ENCODE measurements around the gene ZFP90. TPM values are rescaled to one million over a fixed set of nuclear protein-coding genes. Genes with fewer than 3 reads are reported as not detected.

ZFP90 gene
- total and polyA plus RNA-seq, 9 of the 15 experiments (the other 6 are each of a cell fraction or from before 2014, with no cell fraction given): 0.66 to 2.9 (median 2.3) TPM

DNA sequence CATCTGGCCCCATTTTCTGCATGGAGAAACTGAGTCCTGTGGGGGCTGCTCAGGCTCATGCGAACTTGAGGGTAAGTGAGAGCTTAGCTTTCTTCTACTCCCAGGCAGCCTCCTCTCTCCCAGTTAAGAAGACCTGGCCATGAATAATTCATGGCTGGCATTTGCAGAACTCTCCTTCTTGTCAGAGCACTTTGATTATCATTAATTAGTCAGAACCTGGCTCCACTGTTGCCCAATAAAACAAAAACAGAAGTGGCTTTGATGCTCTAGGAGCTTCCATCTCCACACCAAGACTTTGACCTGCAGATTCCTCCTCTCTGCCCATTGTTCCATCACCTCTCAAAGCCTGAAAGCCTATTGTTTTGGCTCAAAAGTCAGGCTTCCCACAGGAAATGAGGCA, 60.5 kb downstream of the ZFP90 start:
- Histone ChIP-seq H3K4me3 (no peak overlapping the region), H4K20me1 (replicated peaks; ENCODE audit: control insufficient read depth, insufficient read depth, low read length) (no peaks in the 10 kb centered on the region), H3K9me3 (replicated peaks; ENCODE audit: control insufficient read depth, insufficient read depth, low read depth, low read length) (no peaks in the 10 kb centered on the region), H3K9me1 (ENCODE audit: control insufficient read depth, insufficient read depth, low read length) (no peaks in the 10 kb centered on the region), H3K79me2 (ENCODE audit: control insufficient read depth, insufficient read depth, low read length) (no peaks in the 10 kb centered on the region), H3K9ac (ENCODE audit: insufficient read depth in 1 of 2, low read depth in 2 of 2, low read length in 2 of 2) (no peak overlapping the region), H3K27ac (ENCODE audit: extremely low read depth, low read depth, low read length) (no peak overlapping the region), H3K4me2 (ENCODE audit: insufficient read depth, low read length) (no peak overlapping the region), H3K36me3 (ENCODE audit: control insufficient read depth, insufficient read depth, low read length) (no peaks in the 10 kb centered on the region), H3K27me3 (ENCODE audit: control insufficient read depth in 2 of 2, insufficient read depth in 2 of 2, low read length in 2 of 2) (peaks cover 6 to 14% of the 10 kb centered on the region in 2 experiments; a peak in 3 of 5 replicates), H3K4me1 (replicated peaks in 1 of 2; ENCODE audit: control insufficient read depth in 2 of 2, insufficient read depth in 2 of 2, low read length in 2 of 2) (no peaks in the 10 kb centered on the region), H2AFZ (ENCODE audit: low read depth, low read length) (no peak overlapping the region)
- ChIA-PET POLR2A (interaction anchor here (0.7 kb wide), 1 partner anchor 42 kb away, joined by 3 read pairs; no protein-coding TSS in a partner anchor), CTCF (ENCODE audit: low intra/inter-chr PET ratio) (no interaction called here)
- no peak for FAIRE-seq
- in situ Hi-C loops (cut with MboI): no loop called here
- 0% methylated on average over 1 of the region's 1 CpG for WGBS (ENCODE audit: insufficient coverage, low coverage, missing lambda C conversion rate)
- no TSS peak for BruUV-seq (replicated peaks)
- intact Hi-C loops (cut with micrococcal nuclease): loop anchor here (10.0 kb wide), 1 partner anchor 205 kb away; no protein-coding TSS in a partner anchor
- no peak for ATAC-seq
- no peak for DNase-seq (ENCODE audit: extremely low read depth in 1 of 4, low spot score in 3 of 4)
- no peak for TF ChIP-seq SIX5 (IDR thresholded peaks at IDR 0.05; ENCODE audit: borderline replicate concordance in 1 of 2, insufficient read depth in 1 of 2, low read depth in 1 of 2, low read length in 2 of 2)
- TF ChIP-seq TRIM28 (IDR thresholded peaks at IDR 0.05): no peak
- no peak for TF ChIP-seq CBX1 (IDR thresholded peaks at IDR 0.05; ENCODE audit: low read depth)
- no peak for TF ChIP-seq SMARCA5 (IDR thresholded peaks at IDR 0.05)
- TF ChIP-seq RCOR1 (IDR thresholded peaks at IDR 0.05; ENCODE audit: borderline replicate concordance in 1 of 2, low read depth in 2 of 2, low read length in 2 of 2): no peak
- no peak for TF ChIP-seq ZNF3 (CRISPR knock-in tag; IDR thresholded peaks at IDR 0.05)
- TF ChIP-seq, protein P1, sequence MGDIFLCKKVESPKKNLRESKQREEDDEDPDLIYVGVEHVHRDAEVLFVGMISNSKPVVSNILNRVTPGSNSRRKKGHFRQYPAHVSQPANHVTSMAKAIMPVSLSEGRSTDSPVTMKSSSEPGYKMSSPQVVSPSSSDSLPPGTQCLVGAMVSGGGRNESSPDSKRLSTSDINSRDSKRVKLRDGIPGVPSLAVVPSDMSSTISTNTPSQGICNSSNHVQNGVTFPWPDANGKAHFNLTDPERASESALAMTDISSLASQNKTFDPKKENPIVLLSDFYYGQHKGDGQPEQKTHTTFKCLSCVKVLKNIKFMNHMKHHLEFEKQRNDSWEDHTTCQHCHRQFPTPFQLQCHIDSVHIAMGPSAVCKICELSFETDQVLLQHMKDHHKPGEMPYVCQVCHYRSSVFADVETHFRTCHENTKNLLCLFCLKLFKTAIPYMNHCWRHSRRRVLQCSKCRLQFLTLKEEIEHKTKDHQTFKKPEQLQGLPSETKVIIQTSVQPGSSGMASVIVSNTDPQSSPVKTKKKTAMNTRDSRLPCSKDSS (IDR thresholded peaks at IDR 0.05; ENCODE audit: low read depth, partially characterized antibody): no peak
- no peak for TF ChIP-seq NFXL1 (CRISPR knock-in tag; IDR thresholded peaks at IDR 0.05)
- TF ChIP-seq, protein P2, sequence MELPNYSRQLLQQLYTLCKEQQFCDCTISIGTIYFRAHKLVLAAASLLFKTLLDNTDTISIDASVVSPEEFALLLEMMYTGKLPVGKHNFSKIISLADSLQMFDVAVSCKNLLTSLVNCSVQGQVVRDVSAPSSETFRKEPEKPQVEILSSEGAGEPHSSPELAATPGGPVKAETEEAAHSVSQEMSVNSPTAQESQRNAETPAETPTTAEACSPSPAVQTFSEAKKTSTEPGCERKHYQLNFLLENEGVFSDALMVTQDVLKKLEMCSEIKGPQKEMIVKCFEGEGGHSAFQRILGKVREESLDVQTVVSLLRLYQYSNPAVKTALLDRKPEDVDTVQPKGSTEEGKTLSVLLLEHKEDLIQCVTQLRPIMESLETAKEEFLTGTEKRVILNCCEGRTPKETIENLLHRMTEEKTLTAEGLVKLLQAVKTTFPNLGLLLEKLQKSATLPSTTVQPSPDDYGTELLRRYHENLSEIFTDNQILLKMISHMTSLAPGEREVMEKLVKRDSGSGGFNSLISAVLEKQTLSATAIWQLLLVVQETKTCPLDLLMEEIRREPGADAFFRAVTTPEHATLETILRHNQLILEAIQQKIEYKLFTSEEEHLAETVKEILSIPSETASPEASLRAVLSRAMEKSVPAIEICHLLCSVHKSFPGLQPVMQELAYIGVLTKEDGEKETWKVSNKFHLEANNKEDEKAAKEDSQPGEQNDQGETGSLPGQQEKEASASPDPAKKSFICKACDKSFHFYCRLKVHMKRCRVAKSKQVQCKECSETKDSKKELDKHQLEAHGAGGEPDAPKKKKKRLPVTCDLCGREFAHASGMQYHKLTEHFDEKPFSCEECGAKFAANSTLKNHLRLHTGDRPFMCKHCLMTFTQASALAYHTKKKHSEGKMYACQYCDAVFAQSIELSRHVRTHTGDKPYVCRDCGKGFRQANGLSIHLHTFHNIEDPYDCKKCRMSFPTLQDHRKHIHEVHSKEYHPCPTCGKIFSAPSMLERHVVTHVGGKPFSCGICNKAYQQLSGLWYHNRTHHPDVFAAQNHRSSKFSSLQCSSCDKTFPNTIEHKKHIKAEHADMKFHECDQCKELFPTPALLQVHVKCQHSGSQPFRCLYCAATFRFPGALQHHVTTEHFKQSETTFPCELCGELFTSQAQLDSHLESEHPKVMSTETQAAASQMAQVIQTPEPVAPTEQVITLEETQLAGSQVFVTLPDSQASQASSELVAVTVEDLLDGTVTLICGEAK (IDR thresholded peaks at IDR 0.05): no peak
- TF ChIP-seq, protein P2 (CRISPR knock-in tag; IDR thresholded peaks at IDR 0.05): no peak
- TF ChIP-seq ZNF668 (CRISPR knock-in tag; IDR thresholded peaks at IDR 0.05): no peak
- no peak for TF ChIP-seq ZKSCAN8 (CRISPR knock-in tag; IDR thresholded peaks at IDR 0.05)

All from K562 (cell line).